ENCODE data around the gene NSMF. TPM values are rescaled to one million over a fixed set of nuclear protein-coding genes. Genes with fewer than 3 reads are reported as not detected.
"Not testable (repeated sequence)": the region's sequence is repeated elsewhere in the genome, so short reads cannot be mapped to it uniquely, and the experiment has no call there.

The NSMF gene
- total RNA-seq, 2 donors from 2014 or later = 20.0 to 28.5 TPM

GRCh38 chr9:137455359-137455991, 3.7 kb downstream of the NSMF start:
- DNase-seq = no peak
- Mint-ChIP-seq H3K9me3 (no peaks in the 10 kb centered on the region), H3K27me3 (ENCODE audit: low read depth) (no peaks in the 10 kb centered on the region), H3K36me3 (ENCODE audit: insufficient read depth in 2 of 2) (peaks cover 0 to 2% of the 10 kb centered on the region in 2 donors), H3K27ac (no peak overlapping the region), H3K4me3 (peak overlapping the region in 1 of 2 donors; percentile 76), H3K4me1 (ENCODE audit: low read depth) (peaks cover 44% of the 10 kb centered on the region)
- ATAC-seq (replicated peaks in 1 of 2) = no peak

- H3K36me3 Mint-ChIP-seq (ENCODE audit: insufficient read depth in 2 of 2) = peaks cover 0 to 2% of the 10 kb centered on the region in 2 donors
- ATAC-seq (replicated peaks in 1 of 2) = no peak
- H3K4me1 Mint-ChIP-seq (ENCODE audit: low read depth) = peaks cover 42% of the 10 kb centered on the region
- H3K27ac Mint-ChIP-seq = no peak overlapping the region
- no peaks in the 10 kb centered on the region for H3K9me3 Mint-ChIP-seq
- DNase-seq = no peak
- H3K4me3 Mint-ChIP-seq = peak overlapping the region; percentile 46 to 76
- no peaks in the 10 kb centered on the region for H3K27me3 Mint-ChIP-seq (ENCODE audit: low read depth)
These were observed 4.4 kb downstream of the NSMF start for GRCh38 chr9:137454597-137455358.

- DNase-seq (peak in 1 of 2 donors; percentile 67), ATAC-seq (replicated peaks in 1 of 2) (peak; percentile 45 to 55)
- Mint-ChIP-seq H3K9me3 (no peaks in the 10 kb centered on the region), H3K36me3 (ENCODE audit: insufficient read depth in 2 of 2) (peaks cover 0 to 5% of the 10 kb centered on the region in 2 donors), H3K4me3 (peak overlapping the region; percentile 46 to 76), H3K27ac (no peak overlapping the region), H3K27me3 (ENCODE audit: low read depth) (no peaks in the 10 kb centered on the region), H3K4me1 (ENCODE audit: low read depth) (peaks cover 42% of the 10 kb centered on the region)
These were observed 5.0 kb downstream of the NSMF start for GRCh38 chr9:137454145-137454596.

- H3K27ac Mint-ChIP-seq = no peak overlapping the region
- peak; percentile 77 to 81 for ATAC-seq (replicated peaks in 1 of 2)
- peaks cover 42% of the 10 kb centered on the region for H3K4me1 Mint-ChIP-seq (ENCODE audit: low read depth)
These were observed 5.5 kb downstream of the NSMF start for GRCh38 chr9:137453643-137454081.

GRCh38 chr9:137452761-137453642, 6.1 kb downstream of the NSMF start:
- ATAC-seq (replicated peaks in 1 of 2) (no peak), DNase-seq (no peak)
- Mint-ChIP-seq H3K4me3 (no peak overlapping the region), H3K36me3 (ENCODE audit: insufficient read depth in 2 of 2) (peaks cover 0 to 5% of the 10 kb centered on the region in 2 donors), H3K4me1 (ENCODE audit: low read depth) (peaks cover 42% of the 10 kb centered on the region), H3K9me3 (no peaks in the 10 kb centered on the region), H3K27ac (no peak overlapping the region), H3K27me3 (ENCODE audit: low read depth) (no peaks in the 10 kb centered on the region)

More at GRCh38 chr9:137453643-137454081, 5.5 kb downstream of the NSMF start:
- H3K36me3 Mint-ChIP-seq (ENCODE audit: insufficient read depth in 2 of 2) = peaks cover 0 to 5% of the 10 kb centered on the region in 2 donors
- no peaks in the 10 kb centered on the region for H3K9me3 Mint-ChIP-seq
- H3K4me3 Mint-ChIP-seq = peak overlapping the region in 1 of 2 donors; percentile 53
- peak; percentile 76 for DNase-seq
- H3K27me3 Mint-ChIP-seq (ENCODE audit: low read depth) = no peaks in the 10 kb centered on the region

GRCh38 chr9:137452006-137452760, 7.0 kb downstream of the NSMF start:
- Mint-ChIP-seq H3K4me3 (peak overlapping the region in 1 of 2 donors; percentile 37), H3K9me3 (no peaks in the 10 kb centered on the region), H3K36me3 (ENCODE audit: insufficient read depth in 2 of 2) (peaks cover 0 to 5% of the 10 kb centered on the region in 2 donors), H3K27me3 (ENCODE audit: low read depth) (no peaks in the 10 kb centered on the region), H3K4me1 (ENCODE audit: low read depth) (peaks cover 35% of the 10 kb centered on the region), H3K27ac (no peak overlapping the region)
- ATAC-seq (replicated peaks in 1 of 2) (no peak), DNase-seq (no peak)

GRCh38 chr9:137451264-137452005, 7.7 kb downstream of the NSMF start:
- H3K4me1 Mint-ChIP-seq (ENCODE audit: low read depth) = peaks cover 30% of the 10 kb centered on the region
- not testable (repeated sequence) for H3K4me3 Mint-ChIP-seq; H3K36me3 Mint-ChIP-seq (ENCODE audit: insufficient read depth in 2 of 2); H3K27ac Mint-ChIP-seq; DNase-seq; H3K27me3 Mint-ChIP-seq (ENCODE audit: low read depth); H3K9me3 Mint-ChIP-seq; ATAC-seq (replicated peaks in 1 of 2)

- H3K9me3 Mint-ChIP-seq; ATAC-seq (replicated peaks in 1 of 2); H3K27me3 Mint-ChIP-seq (ENCODE audit: low read depth); H3K36me3 Mint-ChIP-seq (ENCODE audit: insufficient read depth in 2 of 2); H3K27ac Mint-ChIP-seq; DNase-seq: not testable (repeated sequence)
- Mint-ChIP-seq H3K4me1 (ENCODE audit: low read depth) (peaks cover 25% of the 10 kb centered on the region), H3K4me3 (peak overlapping the region in 1 of 2 donors; percentile 10)
These were observed 8.5 kb downstream of the NSMF start for GRCh38 chr9:137450539-137451222.

- Mint-ChIP-seq H3K36me3 (ENCODE audit: insufficient read depth in 2 of 2) (peaks cover 0 to 5% of the 10 kb centered on the region in 2 donors), H3K27ac (no peak overlapping the region), H3K9me3 (no peaks in the 10 kb centered on the region), H3K4me3 (no peak overlapping the region), H3K27me3 (ENCODE audit: low read depth) (no peaks in the 10 kb centered on the region), H3K4me1 (ENCODE audit: low read depth) (peaks cover 31% of the 10 kb centered on the region)
- no peak for ATAC-seq (replicated peaks in 1 of 2)
- DNase-seq = peak in 1 of 2 donors; percentile 45
These were observed 9.1 kb downstream of the NSMF start for GRCh38 chr9:137449931-137450538.

- Mint-ChIP-seq H3K27ac (no peak overlapping the region), H3K36me3 (ENCODE audit: insufficient read depth in 2 of 2) (peaks cover 0 to 5% of the 10 kb centered on the region in 2 donors), H3K9me3 (no peaks in the 10 kb centered on the region), H3K27me3 (ENCODE audit: low read depth) (no peaks in the 10 kb centered on the region), H3K4me1 (ENCODE audit: low read depth) (peaks cover 31% of the 10 kb centered on the region), H3K4me3 (no peak overlapping the region)
- ATAC-seq (replicated peaks in 1 of 2) (no peak), DNase-seq (no peak)
These were observed 9.9 kb downstream of the NSMF start for GRCh38 chr9:137449081-137449844.

Measured in activated T-cell treated with anti-CD3 and anti-CD28 coated beads, Interleukin-2, amount 50 U/mL, for 72 hours (primary cell).